Measurements from ENCODE around the gene GNB4. TPM values are rescaled to one million over a fixed set of nuclear protein-coding genes. Genes with fewer than 3 reads are reported as not detected.

Gene GNB4
- total RNA-seq, 1 experiment from 2014 or later: 5.1 TPM

DNA sequence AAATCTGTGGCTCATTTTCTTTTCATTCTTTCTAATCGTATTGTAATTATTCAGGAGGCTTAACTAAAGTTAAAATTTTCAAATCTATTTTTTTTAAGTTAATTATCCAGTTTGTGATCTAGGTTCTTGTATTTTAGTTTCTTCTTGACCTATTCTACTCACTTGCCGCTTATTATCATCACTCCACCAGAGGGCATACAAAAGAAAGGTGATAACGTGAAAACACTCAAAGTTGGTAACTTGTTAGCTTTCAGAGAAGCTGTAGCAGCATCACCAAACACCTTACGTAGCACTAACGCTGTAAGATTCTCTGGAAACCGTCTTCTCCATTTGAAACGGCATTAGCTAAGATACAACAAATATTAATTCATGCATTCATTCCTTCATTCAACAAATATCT is 4.8 kb downstream of the GNB4 start:
- Mint-ChIP-seq H3K36me3 (ENCODE audit: insufficient read depth, unreplicated experiment) (no peaks in the 10 kb centered on the region), H3K9me3 (ENCODE audit: unreplicated experiment) (no peaks in the 10 kb centered on the region), H3K27me3 (ENCODE audit: insufficient read depth, unreplicated experiment) (peaks cover 5% of the 10 kb centered on the region), H3K4me1 (ENCODE audit: low read depth, unreplicated experiment) (peaks cover under 1% of the 10 kb centered on the region), H3K4me3 (ENCODE audit: unreplicated experiment) (no peak overlapping the region), H3K27ac (ENCODE audit: unreplicated experiment) (no peak overlapping the region)
- Histone ChIP-seq H3K9me3 (no peaks in the 10 kb centered on the region), H3K4me3 (ENCODE audit: low read depth, low read length) (no peak overlapping the region), H3K27me3 (replicated peaks; ENCODE audit: control insufficient read depth, insufficient read depth, low read length) (no peaks in the 10 kb centered on the region), H3K4me1 (no peaks in the 10 kb centered on the region), H3K36me3 (ENCODE audit: control insufficient read depth, insufficient read depth, low read length) (no peaks in the 10 kb centered on the region)
- TF ChIP-seq, protein P1, sequence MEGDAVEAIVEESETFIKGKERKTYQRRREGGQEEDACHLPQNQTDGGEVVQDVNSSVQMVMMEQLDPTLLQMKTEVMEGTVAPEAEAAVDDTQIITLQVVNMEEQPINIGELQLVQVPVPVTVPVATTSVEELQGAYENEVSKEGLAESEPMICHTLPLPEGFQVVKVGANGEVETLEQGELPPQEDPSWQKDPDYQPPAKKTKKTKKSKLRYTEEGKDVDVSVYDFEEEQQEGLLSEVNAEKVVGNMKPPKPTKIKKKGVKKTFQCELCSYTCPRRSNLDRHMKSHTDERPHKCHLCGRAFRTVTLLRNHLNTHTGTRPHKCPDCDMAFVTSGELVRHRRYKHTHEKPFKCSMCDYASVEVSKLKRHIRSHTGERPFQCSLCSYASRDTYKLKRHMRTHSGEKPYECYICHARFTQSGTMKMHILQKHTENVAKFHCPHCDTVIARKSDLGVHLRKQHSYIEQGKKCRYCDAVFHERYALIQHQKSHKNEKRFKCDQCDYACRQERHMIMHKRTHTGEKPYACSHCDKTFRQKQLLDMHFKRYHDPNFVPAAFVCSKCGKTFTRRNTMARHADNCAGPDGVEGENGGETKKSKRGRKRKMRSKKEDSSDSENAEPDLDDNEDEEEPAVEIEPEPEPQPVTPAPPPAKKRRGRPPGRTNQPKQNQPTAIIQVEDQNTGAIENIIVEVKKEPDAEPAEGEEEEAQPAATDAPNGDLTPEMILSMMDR (IDR thresholded peaks at IDR 0.05; ENCODE audit: insufficient read depth in 1 of 2, low read depth in 1 of 2, low read length in 1 of 2, severe bottlenecking in 1 of 2, unreplicated experiment in 1 of 2): peak; percentile 45 to 52
- BruUV-seq (replicated peaks): no TSS peak
- DNase-seq: peak in 1 of 2 experiments; percentile 44
- ChIA-PET CTCF (interaction anchor here (1.0 to 1.4 kb wide), 2 partner anchors 112 to 116 kb away, joined by 4 to 9 read pairs; partner anchors contain the start of gene ACTL6A), POLR2A (no interaction called here)
- intact Hi-C loops (cut with micrococcal nuclease; ENCODE audit: unreplicated experiment): loop anchor here (1.0 kb wide), 1 partner anchor 112 kb away; no protein-coding TSS in a partner anchor

- BruUV-seq (replicated peaks): no TSS peak
- no peaks in the 10 kb centered on the region for H3K9me3 Mint-ChIP-seq (ENCODE audit: unreplicated experiment)
- H3K4me1 ChIP-seq: no peaks in the 10 kb centered on the region
- H3K9me3 ChIP-seq: no peaks in the 10 kb centered on the region
- H3K36me3 ChIP-seq (ENCODE audit: control insufficient read depth, insufficient read depth, low read length): no peaks in the 10 kb centered on the region
- ChIA-PET CTCF (interaction anchor here (0.6 kb wide), 1 partner anchor 23 kb away, joined by 3 read pairs; no protein-coding TSS in a partner anchor), POLR2A (interaction anchor here (0.7 kb wide), 1 partner anchor 124 kb away, joined by 3 read pairs; no protein-coding TSS in a partner anchor)
- H3K36me3 Mint-ChIP-seq (ENCODE audit: insufficient read depth, unreplicated experiment): no peaks in the 10 kb centered on the region
- no peaks in the 10 kb centered on the region for H3K27me3 Mint-ChIP-seq (ENCODE audit: insufficient read depth, unreplicated experiment)
- peaks cover 9% of the 10 kb centered on the region for H3K4me1 Mint-ChIP-seq (ENCODE audit: low read depth, unreplicated experiment)
- H3K4me3 Mint-ChIP-seq (ENCODE audit: unreplicated experiment): no peak overlapping the region
- DNase-seq: no peak
- TF ChIP-seq, protein P1 (IDR thresholded peaks at IDR 0.05; ENCODE audit: insufficient read depth in 1 of 2, low read depth in 1 of 2, low read length in 1 of 2, severe bottlenecking in 1 of 2, unreplicated experiment in 1 of 2): no peak
- H3K4me3 ChIP-seq (ENCODE audit: low read depth, low read length): no peak overlapping the region
- H3K27me3 ChIP-seq (replicated peaks; ENCODE audit: control insufficient read depth, insufficient read depth, low read length): no peaks in the 10 kb centered on the region
- H3K27ac Mint-ChIP-seq (ENCODE audit: unreplicated experiment): no peak overlapping the region
- intact Hi-C loops (cut with micrococcal nuclease; ENCODE audit: unreplicated experiment): loop anchor here (2.0 kb wide), 1 partner anchor 66 kb away; no protein-coding TSS in a partner anchor
Observed at GRCh38 chr3:179438841-179439240, 12.4 kb downstream of the GNB4 start.

GRCh38 chr3:179436517-179436916 is 14.8 kb downstream of the GNB4 start:
- intact Hi-C loops (cut with micrococcal nuclease; ENCODE audit: unreplicated experiment): no loop called here
- Mint-ChIP-seq H3K27ac (ENCODE audit: unreplicated experiment) (no peak overlapping the region), H3K36me3 (ENCODE audit: insufficient read depth, unreplicated experiment) (no peaks in the 10 kb centered on the region), H3K4me1 (ENCODE audit: low read depth, unreplicated experiment) (peaks cover 9% of the 10 kb centered on the region), H3K9me3 (ENCODE audit: unreplicated experiment) (no peaks in the 10 kb centered on the region), H3K4me3 (ENCODE audit: unreplicated experiment) (no peak overlapping the region), H3K27me3 (ENCODE audit: insufficient read depth, unreplicated experiment) (peaks cover 3% of the 10 kb centered on the region)
- DNase-seq: no peak
- Histone ChIP-seq H3K9me3 (no peaks in the 10 kb centered on the region), H3K4me3 (ENCODE audit: low read depth, low read length) (no peak overlapping the region), H3K27me3 (replicated peaks; ENCODE audit: control insufficient read depth, insufficient read depth, low read length) (no peaks in the 10 kb centered on the region), H3K4me1 (no peaks in the 10 kb centered on the region), H3K36me3 (ENCODE audit: control insufficient read depth, insufficient read depth, low read length) (no peaks in the 10 kb centered on the region)
- ChIA-PET CTCF (no interaction called here), POLR2A (no interaction called here)
- no TSS peak for BruUV-seq (replicated peaks)
- TF ChIP-seq, protein P1 (IDR thresholded peaks at IDR 0.05; ENCODE audit: insufficient read depth in 1 of 2, low read depth in 1 of 2, low read length in 1 of 2, severe bottlenecking in 1 of 2, unreplicated experiment in 1 of 2): no peak

All from Caco-2 (cell line).